ENCODE measurements around the gene BDKRB2.

BDKRB2 gene

DNA sequence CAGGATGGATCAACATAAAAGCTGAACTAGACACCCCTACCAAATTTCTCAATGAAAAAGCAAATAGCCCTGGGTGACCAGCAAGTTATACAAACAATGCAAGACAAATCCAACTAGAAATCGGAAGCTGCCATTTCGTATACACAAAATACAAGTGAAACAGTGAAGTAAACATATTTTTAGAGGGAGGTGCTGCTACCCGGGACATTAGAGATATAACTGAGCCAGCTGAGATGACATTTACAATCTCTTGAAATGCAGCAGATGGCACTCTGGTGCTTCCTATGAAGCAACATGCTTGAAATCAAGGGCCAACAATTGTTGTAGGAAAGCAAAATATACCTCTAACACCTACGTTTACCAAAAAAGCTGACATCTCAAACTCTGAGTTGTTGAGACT lies 76.8 kb downstream of the BDKRB2 start:
- TF ChIP-seq, protein P1, sequence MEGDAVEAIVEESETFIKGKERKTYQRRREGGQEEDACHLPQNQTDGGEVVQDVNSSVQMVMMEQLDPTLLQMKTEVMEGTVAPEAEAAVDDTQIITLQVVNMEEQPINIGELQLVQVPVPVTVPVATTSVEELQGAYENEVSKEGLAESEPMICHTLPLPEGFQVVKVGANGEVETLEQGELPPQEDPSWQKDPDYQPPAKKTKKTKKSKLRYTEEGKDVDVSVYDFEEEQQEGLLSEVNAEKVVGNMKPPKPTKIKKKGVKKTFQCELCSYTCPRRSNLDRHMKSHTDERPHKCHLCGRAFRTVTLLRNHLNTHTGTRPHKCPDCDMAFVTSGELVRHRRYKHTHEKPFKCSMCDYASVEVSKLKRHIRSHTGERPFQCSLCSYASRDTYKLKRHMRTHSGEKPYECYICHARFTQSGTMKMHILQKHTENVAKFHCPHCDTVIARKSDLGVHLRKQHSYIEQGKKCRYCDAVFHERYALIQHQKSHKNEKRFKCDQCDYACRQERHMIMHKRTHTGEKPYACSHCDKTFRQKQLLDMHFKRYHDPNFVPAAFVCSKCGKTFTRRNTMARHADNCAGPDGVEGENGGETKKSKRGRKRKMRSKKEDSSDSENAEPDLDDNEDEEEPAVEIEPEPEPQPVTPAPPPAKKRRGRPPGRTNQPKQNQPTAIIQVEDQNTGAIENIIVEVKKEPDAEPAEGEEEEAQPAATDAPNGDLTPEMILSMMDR (IDR thresholded peaks at IDR 0.05; ENCODE audit: insufficient read depth, low read depth, low read length, missing control alignments), result no peak
- no peak for DNase-seq (ENCODE audit: low read depth)
- no peak overlapping the region for H3K4me3 ChIP-seq (ENCODE audit: low read depth, low read length)

DNA sequence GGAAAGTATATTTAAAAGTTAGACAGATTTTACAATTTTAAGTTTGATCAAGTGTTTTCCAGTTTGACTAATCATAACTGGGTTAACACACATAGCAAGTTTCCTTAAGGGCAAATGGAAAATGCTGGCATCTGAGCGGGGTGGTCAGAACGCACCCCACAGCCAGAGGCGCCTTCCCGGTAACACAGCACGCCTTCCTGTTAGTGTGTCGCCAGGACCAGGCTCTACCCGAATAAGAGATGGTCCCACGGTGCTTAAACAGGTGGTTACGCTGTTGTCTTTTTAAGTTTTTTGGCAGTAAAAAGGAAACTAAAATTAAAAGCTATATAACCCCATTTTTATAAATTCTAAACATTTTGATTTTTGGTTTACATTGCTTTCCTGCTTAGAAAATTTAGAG lies 79.4 kb downstream of the BDKRB2 start:
- no peak for DNase-seq (ENCODE audit: low read depth)
- TF ChIP-seq, protein P1 (IDR thresholded peaks at IDR 0.05; ENCODE audit: insufficient read depth, low read depth, low read length, missing control alignments), result no peak
- no peak overlapping the region for H3K4me3 ChIP-seq (ENCODE audit: low read depth, low read length)

DNA sequence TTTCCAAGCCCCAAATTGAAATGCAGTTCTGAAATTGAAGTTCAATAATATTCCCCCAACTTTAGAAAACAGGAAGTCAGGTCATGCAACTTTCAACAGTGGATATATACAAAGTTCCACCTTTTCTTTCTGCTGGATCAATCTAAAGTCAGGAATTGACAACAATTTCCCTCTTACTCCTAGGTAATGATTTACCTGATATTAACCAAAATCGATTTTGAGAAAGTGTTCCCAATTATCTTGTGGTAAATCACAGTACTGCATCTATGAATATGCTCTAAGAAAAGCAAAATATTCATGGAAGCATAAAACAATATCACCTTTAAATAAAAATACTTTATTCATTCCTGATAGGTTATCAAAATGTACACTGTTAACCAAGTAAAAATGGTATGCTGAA lies 79.8 kb downstream of the BDKRB2 start:
- TF ChIP-seq, protein P1 (IDR thresholded peaks at IDR 0.05; ENCODE audit: insufficient read depth, low read depth, low read length, missing control alignments), result no peak
- no peak overlapping the region for H3K4me3 ChIP-seq (ENCODE audit: low read depth, low read length)
- DNase-seq (ENCODE audit: low read depth), result no peak

DNA sequence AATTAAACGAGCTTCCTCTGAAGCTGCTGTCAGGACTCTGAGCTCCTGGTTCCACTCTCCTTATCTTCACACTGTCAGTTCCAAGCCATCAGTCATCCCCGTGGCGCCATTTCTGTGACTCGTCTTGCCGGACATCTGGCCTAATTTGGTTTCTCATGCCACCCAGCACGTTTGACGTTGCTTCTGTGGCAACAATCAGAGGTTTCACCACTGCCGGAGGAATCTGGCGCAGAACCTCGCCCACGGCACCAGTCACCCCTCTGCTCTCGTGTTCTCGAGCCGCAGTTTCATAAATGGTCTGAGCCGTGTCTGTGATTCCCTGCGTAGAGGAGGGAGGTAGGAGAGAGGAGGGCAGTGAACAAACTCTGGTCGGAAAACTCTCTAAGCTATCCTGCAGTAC lies 81.0 kb downstream of the BDKRB2 start:
- TF ChIP-seq, protein P1 (IDR thresholded peaks at IDR 0.05; ENCODE audit: insufficient read depth, low read depth, low read length, missing control alignments), result no peak
- no peak overlapping the region for H3K4me3 ChIP-seq (ENCODE audit: low read depth, low read length)
- DNase-seq (ENCODE audit: low read depth), result no peak

DNA sequence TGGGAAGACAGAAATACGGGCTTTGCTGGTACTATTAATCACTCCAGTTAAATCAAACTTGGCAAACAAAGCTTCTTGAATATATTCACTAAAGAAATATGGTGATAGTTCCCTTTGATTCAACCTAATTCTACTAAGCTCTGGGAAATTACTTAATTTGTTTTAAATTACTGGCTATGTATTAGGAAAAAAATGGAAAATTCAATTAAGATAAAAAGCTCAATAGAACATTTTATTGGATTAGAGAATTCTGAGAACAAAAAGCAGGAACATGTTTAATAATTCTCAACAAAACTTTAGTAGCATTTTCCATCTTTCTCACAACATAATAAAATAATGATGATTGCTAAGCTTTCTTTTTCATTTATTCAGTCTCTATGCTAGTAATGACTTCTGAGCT lies 81.6 kb downstream of the BDKRB2 start:
- no peak for DNase-seq (ENCODE audit: low read depth)
- TF ChIP-seq, protein P1 (IDR thresholded peaks at IDR 0.05; ENCODE audit: insufficient read depth, low read depth, low read length, missing control alignments), result no peak
- H3K4me3 ChIP-seq (ENCODE audit: low read depth, low read length), result no peak overlapping the region

DNA sequence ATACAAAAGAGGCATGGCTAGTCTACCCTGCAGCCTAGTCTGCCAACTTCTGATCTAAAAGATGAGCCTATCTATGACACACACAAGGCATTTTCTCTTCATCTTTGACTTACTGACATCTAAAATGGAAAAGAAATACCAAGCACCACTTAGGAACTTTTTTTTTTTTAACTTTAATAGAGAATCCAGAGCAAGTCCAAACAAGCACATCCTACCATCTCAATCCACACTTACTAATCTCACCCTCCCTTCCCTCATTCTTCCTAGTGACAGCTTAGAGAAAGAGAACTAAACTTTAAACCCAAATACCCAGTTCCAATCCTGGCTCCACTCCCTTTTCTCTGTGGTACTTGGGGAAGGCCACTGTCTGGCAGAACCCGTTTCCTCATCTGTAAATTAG lies 83.2 kb downstream of the BDKRB2 start:
- no peak for DNase-seq (ENCODE audit: low read depth)
- TF ChIP-seq, protein P1 (IDR thresholded peaks at IDR 0.05; ENCODE audit: insufficient read depth, low read depth, low read length, missing control alignments), result no peak

More for the DNA sequence above, 83.2 kb downstream of the BDKRB2 start:
- no peak overlapping the region for H3K4me3 ChIP-seq (ENCODE audit: low read depth, low read length)
